GM12873 (cell line): ENCODE measurements around the gene ADARB1.

Experiments
- TF ChIP-seq, protein P1 (sequence below): IDR thresholded peaks from 2 replicates; pipeline ENCODE4 v1.5.1; 2012; ENCODE audit warnings: low read depth, mild to moderate bottlenecking, moderate library complexity, low read length, control low read depth; ENCODE audit not compliant: insufficient read depth; ENCODE audit errors: missing control alignments

ADARB1 gene

DNA sequence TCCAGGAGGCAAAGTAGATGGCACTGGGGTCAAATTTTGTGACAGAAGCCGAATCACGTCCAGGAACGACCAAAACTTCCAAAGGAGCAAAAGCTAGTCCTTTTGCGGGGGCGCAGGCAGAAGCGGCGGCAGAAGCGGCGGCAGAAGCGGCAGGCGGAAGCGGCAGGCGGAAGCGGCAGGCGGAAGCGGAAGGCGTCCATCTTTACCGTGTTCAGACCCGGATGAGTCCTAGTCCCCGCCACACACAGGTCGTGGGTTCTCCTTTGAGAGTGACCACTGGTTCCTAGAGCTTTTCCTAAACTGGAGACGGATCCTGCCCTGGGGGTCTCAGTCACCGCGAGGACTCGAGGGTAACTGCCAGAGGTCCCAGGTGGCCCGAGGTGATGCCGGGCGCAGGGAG, 159.7 kb downstream of the ADARB1 start:
- TF ChIP-seq, protein P1, sequence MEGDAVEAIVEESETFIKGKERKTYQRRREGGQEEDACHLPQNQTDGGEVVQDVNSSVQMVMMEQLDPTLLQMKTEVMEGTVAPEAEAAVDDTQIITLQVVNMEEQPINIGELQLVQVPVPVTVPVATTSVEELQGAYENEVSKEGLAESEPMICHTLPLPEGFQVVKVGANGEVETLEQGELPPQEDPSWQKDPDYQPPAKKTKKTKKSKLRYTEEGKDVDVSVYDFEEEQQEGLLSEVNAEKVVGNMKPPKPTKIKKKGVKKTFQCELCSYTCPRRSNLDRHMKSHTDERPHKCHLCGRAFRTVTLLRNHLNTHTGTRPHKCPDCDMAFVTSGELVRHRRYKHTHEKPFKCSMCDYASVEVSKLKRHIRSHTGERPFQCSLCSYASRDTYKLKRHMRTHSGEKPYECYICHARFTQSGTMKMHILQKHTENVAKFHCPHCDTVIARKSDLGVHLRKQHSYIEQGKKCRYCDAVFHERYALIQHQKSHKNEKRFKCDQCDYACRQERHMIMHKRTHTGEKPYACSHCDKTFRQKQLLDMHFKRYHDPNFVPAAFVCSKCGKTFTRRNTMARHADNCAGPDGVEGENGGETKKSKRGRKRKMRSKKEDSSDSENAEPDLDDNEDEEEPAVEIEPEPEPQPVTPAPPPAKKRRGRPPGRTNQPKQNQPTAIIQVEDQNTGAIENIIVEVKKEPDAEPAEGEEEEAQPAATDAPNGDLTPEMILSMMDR = no peak

DNA sequence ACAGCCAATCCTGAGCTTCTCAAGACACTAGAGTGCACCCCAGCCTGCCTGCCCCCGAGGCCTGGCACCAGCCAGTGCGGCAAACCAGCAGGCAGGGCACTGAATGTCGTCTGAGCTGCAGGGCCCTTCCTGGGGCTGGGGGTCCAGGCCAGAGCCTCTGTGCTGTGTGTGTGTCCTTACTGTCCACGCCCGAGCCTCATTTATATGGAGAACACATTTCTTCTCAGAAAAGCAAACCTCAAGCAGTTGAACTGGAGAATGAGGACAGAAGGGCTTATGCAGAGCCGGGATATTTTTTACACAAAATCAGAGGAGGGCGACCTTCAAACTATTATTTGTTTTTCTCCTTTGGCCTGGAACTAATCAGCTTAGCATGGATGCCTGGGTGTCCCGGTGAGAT, 160.6 kb downstream of the ADARB1 start:
- TF ChIP-seq, protein P1 = no peak

DNA sequence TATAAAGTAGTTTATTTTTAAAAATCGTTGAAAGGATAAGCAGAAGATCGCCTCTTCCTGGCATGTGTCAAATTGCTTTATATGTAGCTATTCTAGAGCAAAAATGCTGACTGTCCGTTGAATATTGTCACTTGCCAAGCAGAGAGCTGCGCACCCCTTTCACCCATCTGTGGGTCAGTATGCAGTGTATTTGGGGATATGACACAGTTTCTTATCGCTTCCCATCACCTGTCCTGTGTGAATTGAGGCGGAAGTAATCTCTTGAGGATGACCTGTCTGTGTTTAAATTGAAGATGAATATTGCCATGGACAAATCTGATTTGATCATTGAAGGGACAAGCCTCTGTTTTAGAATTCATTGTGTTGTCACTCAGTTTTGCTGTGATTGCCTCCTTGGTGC, 161.1 kb downstream of the ADARB1 start:
- TF ChIP-seq, protein P1 = no peak

DNA sequence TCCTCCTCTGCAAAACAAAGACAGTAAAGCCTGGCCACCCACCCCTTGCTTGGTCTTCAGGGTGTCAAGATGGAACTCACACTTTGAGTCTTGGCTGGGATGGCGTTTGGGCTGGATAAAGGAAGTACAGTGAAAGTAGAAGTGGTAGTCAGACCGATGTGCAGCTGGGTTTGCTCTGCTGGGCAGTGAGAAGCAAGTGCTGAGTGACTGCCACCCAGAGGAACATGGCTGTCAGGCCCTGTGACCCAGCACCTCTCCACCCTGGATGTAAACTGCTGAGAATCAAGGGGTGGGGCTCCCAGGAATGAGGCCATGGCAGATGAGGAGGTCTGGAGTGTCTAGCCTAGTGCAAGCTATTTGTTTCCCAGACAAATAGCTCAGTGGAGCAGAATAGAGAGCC, 162.1 kb downstream of the ADARB1 start:
- TF ChIP-seq, protein P1 = peak; percentile 40

DNA sequence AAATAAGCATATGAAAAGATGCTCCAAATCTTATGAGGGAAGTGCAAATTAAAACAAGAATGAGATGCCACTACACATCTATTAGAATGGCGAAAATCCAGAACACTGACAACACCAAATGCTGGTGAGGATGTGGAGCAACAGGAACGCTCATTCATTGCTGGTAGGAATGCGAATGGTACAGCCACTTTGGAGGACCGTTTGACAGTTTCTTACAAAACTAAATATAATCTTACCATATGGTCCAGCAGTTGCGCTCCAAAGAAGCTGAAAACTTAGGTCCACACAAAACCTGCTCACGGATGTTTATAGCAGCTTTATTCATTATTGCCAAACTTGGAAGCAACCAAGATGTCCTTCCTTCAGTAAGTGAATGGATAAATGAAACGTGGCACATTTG, 163.0 kb downstream of the ADARB1 start:
- TF ChIP-seq, protein P1 = no peak

DNA sequence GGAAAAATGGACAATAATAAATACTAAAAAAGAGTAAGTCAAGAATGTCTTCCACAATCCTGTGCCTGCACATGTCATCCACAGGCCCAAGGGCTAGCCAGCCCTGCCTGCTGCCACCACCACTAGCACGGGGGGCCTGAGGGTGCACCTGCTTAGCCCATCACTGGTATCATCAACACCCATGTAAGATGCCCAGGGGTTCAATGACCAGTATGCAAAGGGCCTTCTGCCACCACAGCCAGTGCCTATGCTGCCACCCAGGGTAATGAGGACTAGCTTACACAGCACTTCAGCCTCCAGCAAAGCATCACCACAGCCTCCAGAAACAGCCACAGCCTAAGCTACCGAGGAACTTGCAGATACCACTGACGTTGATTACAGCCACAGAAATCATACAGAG, 167.0 kb downstream of the ADARB1 start:
- TF ChIP-seq, protein P1 = no peak

DNA sequence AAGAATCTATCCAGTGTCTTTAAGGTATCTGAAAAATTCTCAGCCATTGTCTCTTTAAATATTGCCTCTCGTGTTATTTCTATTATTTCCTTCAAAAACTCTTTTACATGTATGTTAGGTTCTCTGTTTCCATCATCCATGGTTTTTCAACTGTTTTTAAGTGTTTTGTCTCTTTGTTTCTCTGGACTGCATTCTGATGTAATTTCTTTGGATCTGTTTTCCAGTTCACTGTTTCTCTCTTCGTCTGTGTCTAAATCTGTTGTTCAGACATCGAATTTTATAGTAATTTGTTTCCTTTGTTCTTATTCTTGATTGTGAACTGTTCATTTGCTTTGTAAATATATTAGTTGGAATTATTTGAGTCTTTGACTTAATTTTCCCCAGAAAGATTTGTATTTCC, 169.2 kb downstream of the ADARB1 start:
- TF ChIP-seq, protein P1 = no peak

DNA sequence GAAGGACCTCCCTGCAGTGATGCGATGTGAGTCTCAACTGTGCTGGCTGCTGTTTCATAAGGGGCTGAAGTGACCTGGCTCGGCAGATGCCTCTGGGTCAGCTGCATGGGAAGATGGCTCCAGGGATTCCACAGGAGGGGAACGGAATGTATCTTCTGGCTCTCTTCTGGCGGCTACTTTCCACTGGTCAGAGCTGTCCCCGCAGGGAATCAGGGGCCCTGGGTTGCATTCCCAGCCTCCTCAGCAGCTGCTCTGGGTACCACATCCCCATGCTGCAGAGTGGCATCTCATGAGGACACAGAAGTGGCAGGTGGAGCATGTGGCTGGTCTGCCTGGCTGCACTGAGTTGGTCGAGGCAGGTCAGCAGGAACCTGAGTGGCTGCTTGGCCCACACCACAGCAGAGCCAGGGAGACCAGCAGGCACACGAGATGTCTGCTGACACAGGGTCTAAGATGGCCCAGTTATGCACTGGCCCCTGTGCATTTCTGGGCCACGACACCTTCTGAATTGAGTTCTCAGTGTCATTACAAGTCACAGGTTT, 170.5 kb downstream of the ADARB1 start:
- TF ChIP-seq, protein P1 = no peak
